NCI-H510A (cell line): ENCODE measurements around the gene PER3.

Source experiments
- DNase-seq: peaks from one replicate; lab custom pipeline; 2025; lab: John Stamatoyannopoulos, UW

The PER3 gene

DNA sequence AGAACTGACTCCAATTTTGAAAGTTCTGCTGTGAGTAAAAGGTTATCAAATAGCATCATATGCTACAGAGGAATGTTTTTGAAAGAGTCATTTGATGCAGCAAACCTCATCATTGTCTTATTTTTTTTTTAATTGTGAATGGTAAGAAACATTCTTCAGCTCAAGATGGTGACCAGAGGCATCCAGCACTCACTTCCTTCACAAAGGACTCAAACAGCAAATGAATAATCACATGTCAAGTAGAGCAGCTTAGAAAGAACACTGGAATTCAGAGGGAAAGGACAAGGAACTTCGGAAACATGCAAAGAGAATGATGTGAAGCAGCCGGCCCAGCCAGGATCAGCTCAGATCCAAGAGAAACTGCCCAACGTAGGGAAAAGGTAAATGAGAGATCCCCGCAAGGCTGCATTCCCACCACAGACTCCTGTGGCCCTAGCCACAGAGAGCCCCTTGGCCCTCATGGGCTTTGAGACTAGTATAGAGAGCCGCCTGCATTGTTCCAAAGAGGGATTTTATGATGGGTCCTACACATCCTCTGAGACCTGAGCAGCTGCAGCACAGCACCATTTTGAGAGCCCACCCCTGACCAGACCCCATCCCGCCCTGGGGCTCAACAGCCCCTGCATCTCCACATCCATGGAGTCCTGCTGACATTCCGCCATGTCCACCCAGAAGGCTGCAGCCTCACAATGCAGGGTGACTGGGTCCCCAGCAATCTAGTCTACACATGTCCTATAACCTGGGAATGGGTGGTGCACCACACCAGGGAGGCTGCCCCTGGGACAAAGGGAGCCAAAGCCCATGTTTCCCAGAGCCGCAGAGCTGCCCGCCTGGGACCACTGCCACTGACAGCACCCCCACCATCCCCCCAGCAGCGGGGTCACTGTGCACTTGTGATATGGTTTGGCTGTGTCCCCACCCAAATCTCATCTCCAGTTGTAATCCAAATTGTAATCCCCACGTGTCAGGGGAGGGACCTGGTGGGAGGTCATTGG lies 90.0 kb downstream of the PER3 start:
- DNase-seq, result no peak

DNA sequence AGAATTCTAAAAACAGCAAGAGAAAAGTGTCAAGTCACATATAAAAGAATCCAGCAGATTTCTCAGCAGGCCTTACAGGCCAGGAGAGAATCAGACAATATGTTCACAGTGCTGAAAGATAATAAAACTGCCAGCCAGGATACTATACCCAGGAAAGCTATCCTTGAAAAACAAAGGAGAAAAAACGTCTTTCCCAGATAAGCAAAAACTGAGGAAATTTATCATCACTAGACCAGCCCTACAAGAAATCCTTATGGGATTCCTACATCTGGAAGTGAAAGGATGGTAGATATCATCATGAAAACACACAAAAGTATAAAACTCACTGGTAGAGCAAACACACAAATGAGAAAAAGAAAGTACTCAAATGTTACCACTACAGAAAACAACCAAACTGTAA lies 93.9 kb downstream of the PER3 start:
- DNase-seq, result no peak

DNA sequence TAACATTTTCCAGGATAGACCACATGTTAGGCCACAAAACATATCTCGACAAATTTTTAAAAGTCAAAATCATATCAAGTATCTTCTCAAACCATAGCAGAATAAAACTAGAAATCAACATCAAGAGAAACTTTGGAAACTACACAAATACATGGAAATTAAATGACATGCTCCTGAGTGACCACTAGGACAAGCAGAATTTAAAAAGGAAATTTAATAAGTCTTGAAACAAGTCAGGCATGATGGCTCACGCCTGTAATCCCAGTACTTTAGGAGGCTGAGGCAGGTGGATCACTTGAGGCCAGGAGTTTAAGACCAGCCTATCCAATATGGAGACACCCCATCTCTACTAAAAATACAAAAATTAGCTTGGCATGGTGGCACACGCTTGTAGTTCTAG lies 95.1 kb downstream of the PER3 start:
- DNase-seq, result no peak

DNA sequence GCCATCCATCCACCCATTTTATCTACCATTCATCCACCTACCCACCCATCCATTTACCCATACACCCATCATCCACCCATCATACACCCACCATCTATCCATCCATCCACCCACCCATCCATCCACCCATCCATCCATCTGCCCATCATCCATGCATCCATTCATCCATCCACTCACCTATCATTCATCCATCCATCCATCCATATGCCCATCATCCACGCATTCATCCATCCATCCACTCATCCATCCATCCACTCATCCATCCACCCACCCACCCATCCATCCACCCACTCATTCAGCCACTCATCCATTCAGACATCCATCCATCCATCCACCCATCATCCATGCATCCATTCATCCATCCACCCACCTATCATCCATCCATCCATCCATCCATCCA lies 100.7 kb downstream of the PER3 start:
- no peak for DNase-seq

DNA sequence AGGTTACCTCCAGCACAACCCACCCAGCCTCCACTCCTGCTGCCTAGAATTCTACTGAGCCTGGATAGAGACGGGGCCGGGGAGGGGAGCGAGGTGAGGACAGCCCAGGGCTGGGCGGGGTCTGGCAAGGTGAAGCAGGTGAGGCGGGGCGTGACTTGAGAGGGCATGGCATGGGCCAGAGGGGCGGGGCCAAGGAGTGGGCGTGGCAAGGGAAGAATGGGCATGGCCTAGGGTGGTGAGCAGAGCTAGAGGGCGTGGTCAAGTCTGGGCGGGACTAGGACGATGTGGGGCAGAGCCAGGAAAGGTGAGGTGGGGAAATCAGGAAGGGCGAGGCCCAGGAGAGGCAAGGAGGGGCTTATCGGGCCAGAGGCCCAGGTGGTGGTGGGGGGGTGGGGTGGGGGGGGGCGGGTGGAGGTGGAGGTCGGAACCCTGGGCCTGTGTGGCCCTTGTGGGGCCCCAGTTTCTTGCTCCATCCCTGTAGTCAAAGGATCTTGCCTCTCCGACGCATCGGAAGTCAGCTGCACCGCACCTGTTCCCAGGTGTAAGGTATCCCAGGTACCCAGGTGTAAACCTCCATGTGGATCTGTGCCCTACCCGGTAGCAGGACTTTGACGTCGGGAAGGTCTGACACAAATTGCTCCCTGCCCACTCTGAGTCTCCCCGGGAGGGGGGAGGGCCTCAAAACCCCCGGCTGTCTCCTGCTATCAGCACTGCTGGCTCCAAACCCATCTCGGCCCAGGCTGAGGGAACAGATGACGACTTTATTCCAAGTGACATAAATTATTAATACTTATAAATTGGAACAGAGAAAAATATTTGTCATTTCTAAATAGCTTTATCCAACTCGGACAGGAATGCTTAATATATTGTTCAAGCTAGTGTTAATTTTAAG lies 101.7 kb downstream of the PER3 start:
- DNase-seq, result no peak

DNA sequence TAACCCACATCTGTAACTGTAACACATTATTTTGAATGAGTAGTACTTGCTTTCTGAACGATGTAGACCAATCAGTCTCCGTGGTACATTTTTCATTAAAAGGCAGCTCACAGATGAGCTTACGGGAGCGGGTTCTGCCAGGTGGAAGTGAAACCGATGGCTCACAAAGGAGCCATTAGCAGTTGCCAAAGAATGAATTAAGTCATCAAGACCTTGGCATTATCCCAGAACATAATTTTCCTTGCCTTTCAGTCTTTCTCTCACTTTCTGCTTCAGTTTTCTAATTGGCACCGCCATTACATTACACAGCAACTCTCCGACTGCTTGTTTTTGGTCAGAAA lies 102.3 kb downstream of the PER3 start:
- no peak for DNase-seq

DNA sequence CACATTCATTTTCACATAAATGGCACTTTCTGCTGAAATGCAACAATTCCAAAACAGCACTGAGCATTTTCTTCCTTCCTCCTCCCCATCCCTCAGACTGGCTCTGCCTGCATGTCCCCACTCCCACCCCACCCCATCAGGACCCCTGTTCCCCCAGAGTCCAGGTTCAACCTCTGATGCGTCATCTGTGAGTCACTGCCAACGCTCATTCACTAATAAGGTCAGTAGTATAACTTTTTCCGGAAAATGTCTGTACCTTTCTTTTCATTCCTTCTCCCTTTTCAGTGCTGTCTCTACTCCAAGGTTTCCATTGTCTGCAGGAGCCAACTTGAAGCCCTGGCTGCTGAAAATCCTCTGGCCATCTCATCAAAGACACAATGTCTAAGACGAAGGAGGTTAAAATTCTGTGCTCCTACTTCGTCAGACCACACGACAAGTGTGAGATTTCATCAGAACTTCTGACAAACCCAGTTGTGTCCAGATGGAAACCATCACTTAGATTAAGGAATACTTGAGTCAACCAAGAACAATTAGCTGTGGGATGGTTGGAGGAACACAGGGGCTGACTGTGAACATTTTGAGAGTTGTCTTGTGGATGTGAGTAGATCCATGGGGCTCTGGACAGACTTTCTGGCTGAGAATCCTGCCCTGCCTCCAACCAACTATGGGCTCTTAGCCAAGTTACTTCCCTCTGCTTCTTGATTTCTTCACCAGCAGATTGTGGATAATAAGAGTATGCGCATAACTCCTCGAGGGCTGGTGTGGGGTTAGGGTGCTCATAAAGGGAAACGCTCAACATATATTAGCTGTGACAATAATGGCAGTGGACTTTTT lies 104.4 kb downstream of the PER3 start:
- no peak for DNase-seq

DNA sequence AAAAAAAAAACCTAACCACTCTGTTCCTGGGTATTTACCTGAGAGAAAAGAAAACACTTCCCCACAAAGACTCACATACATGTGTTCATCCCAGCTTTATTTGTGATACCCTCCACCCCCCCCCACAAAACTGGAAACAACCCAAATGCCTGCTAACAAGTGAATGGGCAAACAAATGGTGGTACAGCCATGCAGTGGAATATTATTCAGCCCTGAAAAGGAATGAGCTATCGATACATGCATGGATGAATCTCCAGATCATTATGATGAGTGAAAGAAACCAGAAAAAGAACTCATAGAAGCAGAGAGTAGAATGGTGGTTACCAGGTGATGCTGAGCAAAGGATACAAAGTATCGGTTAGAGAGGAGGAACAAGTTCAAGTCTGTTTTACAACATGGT lies 106.8 kb downstream of the PER3 start:
- DNase-seq, result no peak

DNA sequence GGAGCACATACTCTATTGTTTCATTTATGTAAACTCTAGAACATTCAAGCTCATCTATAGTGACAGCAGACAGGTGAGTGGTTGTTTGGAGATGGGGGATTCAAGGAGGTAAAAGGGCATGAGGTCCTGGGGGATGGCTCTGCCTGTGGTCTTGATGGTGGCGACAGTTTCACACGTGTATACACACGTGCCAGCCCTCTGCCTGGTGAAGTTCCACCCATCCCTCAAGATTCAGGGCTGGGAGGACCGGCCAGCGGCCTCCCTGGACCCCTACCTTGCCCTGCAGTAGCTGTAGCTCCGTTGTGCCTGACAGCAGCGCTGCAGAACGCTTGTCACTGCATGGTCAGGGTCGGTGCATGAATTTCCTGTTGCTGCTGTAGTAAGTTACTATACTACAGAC lies 107.7 kb downstream of the PER3 start:
- no peak for DNase-seq

DNA sequence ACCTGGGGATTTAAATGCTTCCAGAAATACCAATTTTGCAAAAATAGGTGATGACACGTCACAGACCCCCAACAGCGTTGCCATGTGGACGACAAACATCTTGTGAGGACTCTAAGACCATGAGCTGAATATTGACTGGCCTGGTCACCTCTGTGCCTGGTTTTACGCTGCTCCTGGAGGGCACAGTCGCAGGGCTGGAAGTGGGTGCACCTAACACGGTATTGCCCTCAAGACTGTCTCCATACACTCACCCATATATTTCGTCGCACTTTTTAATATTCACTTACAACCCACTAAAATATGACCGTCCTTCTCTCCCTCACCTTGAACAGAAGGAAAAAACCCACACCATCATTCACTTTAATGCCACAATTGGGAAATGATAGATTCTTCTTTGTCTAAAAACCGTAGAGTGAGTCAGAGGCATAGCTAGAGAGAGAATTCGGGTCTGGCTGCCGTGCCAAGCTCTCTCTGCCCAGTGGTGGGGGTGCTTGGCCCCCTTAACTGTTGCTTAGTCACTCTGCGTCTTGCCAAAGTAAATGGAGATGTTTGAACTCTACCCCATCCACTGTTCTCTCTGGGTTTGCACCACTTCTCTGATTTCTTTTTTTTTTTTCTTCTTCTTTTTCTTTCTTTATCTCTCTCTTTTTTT lies 109.6 kb downstream of the PER3 start:
- no peak for DNase-seq
